NCI-H510A (cell line): ENCODE measurements around the gene TMEM117.
"Not testable (repeated sequence)": the region's sequence is repeated elsewhere in the genome, so short reads cannot be mapped to it uniquely, and the experiment has no call there.

Experiments used
- DNase-seq: peaks from one replicate; lab custom pipeline; 2025; lab: John Stamatoyannopoulos, UW

Gene TMEM117

DNA sequence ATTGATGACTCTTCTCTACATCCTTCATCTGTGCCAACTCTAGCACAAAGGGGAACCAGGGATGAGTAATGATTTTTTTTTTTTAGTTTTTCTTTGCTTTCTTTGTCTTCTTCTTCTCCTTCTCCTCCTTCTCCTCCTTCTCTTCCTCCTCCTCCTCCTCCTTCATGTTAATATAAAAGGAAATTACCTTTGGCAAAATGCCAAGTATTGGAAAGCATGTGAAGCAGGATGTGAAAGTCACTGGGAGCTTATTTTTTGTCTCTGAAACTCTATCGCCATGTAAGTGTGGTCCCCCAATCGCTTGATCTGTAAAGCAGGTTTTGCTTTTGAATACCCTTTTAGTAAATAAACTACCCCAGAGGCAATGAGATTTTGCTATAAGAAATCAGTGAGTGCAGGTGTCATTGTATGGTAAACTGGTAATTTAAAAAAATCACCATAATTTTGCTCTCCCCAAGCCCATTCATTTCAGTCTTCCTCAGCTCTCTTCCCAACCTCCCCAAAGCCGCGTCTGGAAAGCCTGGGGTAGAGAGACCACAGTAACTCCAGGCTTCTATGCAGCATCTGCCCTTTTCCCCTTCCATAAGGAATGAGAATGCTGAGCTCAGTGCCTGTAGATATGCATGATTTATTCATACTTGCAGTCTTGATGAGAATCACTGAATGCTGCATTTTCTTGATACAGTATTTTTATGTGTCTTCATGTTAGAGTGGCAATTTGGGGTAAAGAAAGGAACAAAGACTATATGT is 388.7 kb downstream of the TMEM117 start:
- no peak for DNase-seq

DNA sequence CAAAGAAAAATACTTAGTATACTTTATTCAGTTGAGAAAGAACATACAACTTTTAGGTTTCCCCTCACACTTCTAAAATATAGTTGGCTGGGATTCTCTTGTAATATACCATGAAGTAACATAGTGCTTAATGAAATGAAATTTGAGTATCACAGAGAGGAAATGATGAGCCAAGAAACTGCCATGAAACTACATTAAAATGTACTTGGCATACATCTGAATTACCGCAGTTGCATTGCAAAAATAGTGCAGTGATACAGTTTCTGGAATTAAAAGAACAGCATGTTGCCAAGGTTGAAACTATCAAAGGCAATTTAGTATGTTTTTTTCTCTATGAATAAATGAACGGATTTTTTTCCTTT is 389.2 kb downstream of the TMEM117 start:
- no peak for DNase-seq

DNA sequence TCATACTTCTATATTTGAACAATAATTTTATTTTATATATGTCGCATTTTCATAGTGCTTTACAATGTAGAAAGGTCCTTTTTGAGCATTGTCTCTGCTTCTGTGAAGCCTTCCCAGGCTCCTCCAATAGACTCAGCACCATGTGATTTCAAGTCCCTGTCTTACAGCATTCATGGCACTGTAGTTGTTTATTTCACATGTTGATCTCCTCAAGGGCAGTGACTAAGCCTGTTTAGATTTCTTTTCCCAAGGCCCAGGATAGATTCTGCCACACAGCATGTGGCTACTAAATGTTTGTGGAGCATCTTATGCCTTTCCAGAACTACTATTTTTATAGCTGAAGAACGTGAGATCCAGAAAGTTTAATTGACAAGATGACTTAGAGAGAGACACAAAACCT is 391.7 kb downstream of the TMEM117 start:
- DNase-seq = no peak

DNA sequence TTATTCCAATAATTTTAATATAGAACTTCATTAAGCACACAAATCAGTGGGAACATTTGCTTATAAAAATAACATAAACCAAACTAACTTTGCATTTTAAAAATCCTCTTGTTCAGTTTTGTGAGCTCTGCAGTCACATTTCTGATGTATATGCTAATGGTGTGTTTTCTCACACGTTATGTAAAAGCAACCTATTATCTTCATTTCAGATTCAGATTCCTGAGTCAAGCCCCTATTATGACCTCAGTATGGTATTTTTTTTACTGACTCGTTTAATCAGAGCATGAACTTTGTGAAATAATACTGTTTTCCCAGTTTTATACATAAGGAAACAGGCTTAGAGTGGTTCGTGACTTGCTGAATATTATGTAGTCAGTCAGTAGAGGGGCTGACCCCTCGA is 394.0 kb downstream of the TMEM117 start:
- DNase-seq = no peak

DNA sequence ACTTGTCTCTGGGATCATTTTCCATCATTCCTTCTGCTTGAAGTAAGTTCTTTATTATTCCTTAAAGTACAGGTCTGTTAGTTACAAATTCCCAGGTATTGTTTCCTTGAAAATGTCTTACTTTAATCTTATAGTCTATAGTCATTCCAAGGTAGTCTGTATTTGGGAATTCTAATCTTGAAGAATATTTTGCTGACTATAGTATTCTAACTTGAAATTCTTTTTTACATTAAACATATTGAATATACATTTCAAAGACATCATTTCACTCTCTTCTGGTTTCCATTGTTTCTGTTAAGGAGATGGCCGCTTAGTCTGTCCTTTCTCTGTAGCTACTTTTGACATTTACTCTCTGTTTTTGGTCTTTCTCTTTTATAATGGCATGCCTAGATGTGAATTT is 399.8 kb downstream of the TMEM117 start:
- DNase-seq = no peak

DNA sequence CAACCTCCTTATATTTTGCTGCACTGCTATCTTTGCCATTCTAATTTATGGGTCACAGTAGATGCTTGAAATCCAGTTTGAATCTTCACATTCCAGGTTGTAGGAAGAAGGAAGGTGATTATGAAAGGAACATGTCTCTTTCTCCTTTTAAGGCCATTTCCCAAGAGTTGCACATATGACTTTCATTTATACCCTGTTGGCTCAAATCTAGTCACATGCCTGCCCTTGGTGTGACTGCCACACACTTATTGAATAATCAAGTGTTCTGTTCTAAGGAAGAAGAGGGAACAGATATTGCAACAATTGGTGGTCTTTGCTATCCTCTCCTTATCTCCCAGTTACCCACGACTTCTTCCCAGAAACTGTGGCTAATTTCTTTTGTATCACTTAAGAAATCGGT is 404.3 kb downstream of the TMEM117 start:
- DNase-seq = no peak

DNA sequence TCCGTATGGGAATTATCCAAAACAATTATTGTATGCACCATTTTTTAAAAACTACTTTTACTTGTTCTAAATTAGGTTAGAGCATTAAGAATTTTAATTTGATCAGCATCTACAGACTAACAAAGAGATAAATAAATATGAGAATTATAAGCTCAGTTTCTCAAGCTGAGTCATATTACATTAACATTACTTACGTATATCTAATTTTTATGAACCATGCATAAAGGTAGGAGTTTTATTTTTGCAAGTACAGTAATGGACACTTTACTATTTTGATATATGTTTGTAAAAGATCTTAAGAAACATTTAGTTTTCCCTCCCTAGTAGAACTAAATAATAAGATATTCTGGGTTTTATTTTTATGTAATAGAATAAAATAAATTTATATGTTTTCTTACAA is 410.1 kb downstream of the TMEM117 start:
- no peak for DNase-seq

DNA sequence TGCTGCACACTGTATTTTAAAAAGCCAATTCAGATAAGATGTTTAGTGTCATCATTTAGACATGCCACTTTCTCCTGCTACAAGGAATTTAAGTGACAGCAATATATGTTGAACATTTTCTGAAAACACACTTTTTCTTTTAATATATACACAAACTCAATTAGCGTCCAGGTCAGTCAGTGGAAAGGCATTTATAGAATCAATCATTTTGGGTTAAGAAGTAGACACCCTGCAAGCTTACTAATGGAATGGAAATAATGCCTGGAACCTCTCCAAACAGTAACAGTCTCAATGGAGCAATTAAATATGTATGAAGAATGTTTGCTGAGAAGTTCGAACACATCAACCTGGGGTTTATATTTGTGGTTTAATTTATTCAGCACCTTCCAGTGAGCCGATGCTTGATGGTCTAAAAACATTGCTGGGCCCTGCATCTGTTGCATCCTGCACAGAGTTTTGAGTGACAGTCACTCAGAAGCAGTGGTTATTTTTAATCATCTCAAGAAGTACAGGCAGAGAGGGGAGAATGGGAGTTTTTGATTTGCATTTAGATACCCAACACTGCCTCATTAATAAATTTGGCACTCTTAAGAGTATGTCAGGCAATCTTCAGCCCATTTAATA is 410.7 kb downstream of the TMEM117 start:
- DNase-seq = no peak

DNA sequence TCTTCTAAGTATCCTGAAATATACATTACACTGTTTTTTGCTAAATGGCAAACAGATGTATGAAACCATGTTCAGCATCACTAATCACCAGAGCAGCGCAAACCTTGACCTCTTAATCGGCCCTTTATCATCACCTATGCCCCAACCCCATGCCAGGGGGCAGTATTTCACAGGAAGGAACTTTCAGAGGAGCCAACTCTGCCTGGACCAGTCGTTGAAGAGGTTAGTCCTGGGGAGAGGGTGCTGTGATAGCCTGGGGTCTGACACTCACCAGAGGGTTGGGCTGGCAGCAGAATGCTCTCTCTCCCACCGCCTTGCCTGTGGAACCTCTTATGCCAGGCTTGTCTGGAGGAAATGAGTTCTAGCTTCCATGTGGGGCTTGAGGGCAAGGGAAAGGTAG is 411.7 kb downstream of the TMEM117 start:
- DNase-seq = no peak

DNA sequence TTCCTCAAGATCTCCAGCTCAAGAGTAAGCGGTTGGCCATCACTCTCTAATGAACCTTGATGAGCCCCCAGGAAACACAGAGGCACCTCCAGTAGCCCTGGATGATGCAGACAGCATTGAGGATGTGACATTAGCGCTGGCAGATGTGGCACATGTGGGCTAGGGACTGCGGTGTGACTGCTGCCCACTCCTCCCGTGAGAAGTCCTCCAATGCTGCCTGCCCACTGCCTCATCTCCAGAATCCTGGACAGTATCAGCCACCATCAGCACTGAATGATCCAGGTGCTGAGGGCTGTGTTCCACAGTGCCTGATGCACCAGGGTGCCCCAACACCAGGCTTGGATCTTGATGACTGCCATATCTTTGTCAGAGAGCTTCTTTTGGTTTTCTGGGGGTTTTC is 412.6 kb downstream of the TMEM117 start:
- DNase-seq = no peak

DNA sequence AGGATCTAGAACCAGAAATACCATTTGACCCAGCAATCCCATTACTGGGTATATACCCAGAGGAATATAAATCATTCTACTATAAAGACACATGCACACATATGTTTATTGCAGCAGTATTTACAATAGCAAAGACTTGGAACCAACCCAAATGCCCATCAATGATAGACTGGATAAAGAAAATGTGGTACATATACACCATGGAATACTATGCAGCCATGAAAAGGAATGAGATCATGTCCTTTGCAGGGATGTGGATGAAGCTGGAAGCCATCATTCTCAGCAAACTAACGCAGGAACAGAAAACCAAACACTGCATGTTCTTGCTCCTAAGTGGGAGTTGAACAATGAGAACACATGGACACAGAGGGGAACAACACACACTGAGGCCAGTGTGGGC is 414.6 kb downstream of the TMEM117 start:
- not testable (repeated sequence) for DNase-seq

DNA sequence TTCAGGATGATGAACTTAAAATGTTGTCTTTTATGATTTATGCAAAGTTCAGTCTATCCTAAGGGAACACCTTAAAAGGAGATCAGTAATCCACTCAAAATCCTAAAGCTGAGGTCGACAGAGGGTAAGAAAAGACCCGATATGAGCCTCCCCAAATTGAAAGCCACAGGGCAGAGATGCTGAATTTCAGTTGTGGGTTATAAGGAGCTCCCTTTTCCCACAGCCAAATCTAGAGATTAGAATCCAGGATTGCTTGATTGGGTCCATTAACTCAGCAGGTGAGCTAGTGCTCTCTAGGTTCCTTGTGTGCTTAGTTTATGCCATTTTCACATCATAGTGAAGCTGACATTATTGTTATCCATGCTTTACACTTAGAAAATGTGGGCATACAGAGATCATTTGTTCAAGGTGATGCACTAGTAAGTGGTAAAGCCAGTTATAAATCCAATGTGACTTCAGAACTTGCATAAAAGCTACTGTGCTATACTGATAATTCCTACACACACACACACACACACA is 417.5 kb downstream of the TMEM117 start:
- no peak for DNase-seq

DNA sequence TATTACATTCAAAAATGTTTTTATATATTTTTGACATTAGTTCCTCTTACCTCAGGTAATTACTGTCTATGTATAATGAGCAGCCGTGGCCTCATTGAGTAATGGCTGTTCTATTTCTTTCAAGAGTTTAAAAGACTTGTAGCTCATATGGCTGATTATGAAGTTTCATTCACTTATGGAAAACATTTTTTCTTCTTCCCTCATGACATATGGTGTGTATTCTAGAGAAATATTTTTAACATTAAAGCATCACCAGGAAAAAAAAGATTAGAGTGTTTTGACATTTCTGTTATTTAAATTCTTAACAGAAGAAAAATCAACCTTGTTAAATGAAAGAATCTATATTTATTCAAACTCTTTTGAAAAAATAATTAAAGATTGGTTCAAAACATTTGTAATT is 422.4 kb downstream of the TMEM117 start:
- no peak for DNase-seq

DNA sequence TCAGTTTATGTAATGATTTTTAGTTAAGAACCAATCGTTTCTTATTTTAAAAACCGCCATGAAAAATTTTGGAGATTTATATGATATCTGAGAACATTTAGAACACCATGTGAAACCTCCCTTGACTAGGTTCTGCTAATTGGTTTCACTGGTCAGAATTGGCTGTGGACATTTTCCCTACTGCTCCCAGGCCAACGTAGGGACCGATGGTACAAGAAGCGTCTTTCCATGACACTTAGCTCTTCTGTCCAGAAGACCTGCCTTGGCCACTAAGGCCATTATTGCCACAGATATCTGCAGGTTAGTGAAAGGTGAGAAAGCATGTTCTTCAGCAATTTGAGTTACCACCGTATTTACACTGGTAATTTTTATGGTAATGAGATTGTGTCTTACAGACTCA is 424.0 kb downstream of the TMEM117 start:
- no peak for DNase-seq

DNA sequence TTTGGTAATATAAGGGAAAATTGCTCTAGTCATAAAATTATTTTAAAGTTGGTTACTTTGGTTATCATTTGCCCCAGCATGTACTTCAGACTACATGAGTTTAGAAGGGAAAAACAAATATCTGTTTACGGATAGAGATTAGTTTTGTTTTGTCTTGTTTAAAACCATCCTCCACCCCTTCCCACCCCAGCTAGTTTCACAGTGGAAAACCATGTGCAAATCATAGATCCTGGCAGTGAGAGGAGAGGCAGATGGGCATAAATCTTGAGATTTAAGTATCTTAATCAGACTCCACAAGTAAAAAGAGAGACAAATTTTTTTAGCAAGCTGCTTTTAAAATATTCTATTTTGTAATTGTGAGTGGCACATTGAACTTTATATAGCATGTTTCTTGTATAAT is 424.7 kb downstream of the TMEM117 start:
- no peak for DNase-seq

DNA sequence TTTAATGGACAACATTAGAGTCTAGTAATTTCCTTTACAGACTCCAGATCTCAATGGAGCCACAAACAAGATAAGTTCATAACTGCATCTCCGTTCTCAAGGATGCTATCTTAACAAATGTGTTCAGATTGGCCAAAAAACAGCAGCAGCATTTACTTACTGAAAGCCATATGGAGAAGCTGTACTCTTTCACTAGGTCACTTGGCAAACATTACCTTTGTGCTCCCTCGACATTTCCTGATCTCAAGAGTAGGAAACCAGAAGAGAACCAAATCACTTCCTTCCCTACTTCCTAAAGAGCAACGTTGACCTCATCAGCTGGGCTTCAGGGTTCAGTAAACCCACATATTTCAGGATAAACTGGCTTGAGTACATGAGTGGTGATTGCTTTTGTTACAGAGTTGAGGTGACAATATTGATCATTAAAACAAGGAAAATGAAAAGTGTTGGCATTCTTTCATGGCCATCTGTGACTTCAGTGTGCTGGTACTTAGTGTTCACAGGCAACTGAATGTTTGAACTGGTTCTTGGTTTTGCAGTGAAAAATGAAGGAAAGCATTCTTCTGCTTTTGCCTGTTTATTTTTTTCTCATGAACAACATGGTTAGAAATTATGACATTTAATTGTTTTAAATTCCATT is 449.6 kb downstream of the TMEM117 start:
- DNase-seq = no peak

DNA sequence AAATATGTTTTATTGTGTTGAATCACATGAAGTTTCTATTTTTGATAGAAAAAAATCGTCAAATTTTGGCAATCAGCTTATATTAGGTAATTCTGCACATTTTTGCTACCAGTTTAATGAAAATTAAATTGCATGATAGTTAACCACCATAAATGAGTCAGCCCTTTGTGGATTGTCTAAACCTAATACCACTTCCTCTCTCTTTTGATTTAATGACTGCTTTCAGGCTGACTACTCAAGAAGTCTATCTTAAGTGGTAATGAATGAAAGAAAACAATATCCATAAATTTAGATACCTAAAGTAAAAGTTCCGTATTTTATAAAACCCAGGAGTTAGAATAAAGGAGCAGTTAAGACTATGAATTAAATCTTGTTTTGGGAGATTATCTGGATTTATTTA is 450.5 kb downstream of the TMEM117 start:
- DNase-seq = no peak

DNA sequence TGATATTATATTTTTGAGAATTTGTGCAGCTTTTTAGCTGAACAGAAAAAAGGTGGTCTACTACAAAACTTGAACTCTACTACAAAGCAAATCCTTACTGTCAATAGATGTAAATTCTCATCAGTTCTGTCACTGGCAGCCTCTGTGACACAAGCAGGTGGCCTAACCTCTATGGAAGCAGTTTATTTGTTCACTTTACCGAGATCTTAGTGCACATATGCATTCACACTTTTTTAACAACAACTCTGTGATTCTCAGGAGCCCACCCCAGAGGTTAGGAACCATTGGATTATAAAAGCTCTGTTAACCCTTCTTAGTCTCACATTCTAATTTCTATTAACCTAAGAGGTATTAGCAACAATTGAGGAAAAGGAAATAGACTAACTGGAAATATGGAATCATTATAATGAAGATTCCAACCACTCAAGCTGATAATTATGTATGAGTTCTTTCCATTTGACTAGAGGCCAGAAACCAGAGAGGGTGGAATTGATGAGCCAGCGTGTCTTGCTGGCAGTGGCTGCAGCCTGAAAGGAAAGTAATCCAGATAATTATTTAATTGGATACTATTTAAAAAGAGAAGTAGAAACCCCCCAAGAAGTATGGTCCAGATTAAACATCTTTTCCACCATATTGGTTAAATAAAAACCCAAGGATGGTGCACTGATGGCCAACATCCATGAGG is 451.1 kb downstream of the TMEM117 start:
- no peak for DNase-seq

DNA sequence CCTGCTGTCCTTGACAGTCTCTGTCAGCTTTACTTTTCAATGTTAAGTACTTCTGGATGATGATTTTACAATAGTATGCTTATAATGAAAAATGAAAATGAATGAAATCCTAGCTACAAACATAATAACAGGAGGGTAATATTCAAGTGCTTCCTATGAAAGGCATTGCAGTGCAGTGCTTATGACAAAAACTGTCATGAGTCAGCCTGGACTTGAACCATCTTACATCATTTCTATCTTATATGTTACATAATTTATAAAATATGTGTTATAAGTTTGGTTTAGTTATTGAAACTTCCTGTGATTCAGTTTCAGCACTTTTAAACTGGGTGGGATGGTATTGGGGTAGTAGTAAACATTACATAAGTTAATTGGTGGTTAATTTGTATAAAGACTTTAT is 451.7 kb downstream of the TMEM117 start:
- no peak for DNase-seq

DNA sequence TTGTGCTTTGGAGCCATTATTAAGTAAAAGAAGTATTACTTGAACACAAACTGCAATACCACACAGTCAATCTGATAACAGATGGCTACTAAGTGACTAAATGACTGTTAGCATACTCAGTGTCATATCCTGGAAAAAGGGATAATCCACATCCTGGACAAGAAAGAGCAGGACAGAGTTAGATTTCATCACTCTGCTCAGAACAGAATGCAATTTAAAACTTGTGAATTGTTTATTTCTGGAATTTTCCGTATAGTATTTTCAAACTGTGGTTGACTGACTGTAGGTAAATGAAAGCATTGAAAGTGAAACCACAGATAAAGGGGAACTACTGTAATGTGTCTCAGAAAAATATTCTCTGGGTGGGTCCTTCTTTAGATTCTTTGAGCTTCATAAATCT is 458.8 kb downstream of the TMEM117 start:
- DNase-seq = no peak

DNA sequence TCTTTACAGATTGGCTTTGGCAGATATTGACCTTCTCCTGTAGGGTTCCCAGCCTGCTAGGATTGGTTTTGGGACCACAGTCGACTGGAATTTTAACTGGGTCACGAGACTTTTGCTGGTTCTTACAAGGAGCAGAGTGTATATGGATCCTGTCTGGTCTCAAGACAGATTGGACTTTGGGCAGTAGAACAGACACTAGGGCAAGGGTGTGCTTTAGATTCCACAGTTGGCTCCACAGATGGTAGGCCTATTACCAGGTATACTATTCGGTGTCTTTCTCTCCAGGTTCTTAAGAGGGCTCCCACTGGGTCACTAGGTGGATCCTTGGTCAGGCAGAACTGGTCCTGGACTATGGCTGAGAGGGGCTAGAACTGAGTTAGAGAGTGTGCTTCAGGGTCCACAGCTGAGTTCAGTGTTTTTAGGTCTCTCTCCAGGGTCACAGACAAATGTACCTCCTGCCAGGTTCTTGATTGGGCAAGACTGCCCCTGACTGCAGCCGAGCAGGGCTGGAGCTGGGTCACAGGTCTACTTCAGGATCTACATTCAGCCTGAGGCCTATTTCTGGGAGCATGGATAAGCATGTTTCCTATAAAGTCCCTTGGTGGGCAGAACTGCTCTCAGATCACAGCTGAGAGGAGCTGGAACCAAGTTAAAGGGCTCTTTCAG is 460.2 kb downstream of the TMEM117 start:
- DNase-seq = no peak

DNA sequence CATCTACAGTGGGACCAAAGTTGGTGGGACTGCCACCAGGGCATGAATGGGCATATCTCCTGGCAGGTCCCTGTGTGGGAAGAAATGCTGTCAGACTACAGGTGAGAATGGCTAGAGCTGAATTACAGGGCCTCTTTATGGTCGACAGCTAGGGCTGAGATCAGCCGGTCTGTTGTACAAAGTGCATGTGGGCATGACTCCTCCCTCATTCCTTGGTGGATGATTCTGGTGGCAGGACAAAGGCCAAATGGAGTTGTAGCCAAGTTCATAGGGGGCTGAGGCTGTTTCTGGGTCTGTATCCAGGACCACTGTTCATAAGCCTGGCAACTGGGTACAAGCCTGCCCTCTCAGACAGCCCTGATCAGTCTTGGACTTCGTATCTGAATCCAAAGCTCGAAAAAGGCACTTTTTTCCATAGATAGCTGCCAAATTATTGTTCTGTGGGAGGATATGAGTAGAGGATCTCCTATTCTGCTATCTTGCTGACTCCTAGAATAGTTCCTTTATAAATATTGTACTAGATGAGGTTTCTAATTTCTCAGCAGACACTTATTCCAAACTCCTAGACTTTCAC is 460.8 kb downstream of the TMEM117 start:
- no peak for DNase-seq
